ENCODE results near the gene PIGQ. TPM values are rescaled to one million over a fixed set of nuclear protein-coding genes. Genes with fewer than 3 reads are reported as not detected.

The PIGQ gene
- total and polyA plus RNA-seq, 2 of the 13 experiments (the other 11 are each of a cell fraction or from before 2014, with no cell fraction given) = 7.7 to 19.7 TPM

- no TSS peak for BruUV-seq (replicated peaks)
- TF ChIP-seq ZNF335 (CRISPR knock-in tag; IDR thresholded peaks at IDR 0.05) = no peak
- TF ChIP-seq HIVEP1 (CRISPR knock-in tag; IDR thresholded peaks at IDR 0.05) = no peak
- TF ChIP-seq AGO2 (optimal IDR thresholded peaks at IDR 0.05; ENCODE audit: low read depth, low read length) = peak; percentile 59
- Histone ChIP-seq H4K20me1 (ENCODE audit: insufficient read depth, low read length) (no peaks in the 10 kb centered on the region), H3K9ac (ENCODE audit: insufficient read depth, low read depth, low read length) (no peak overlapping the region), H3K4me2 (ENCODE audit: low read depth, low read length) (no peak overlapping the region), H3K4me3 (replicated peaks in 1 of 3; ENCODE audit: insufficient read depth in 1 of 3, low read depth in 2 of 3, low read length in 3 of 3) (no peak overlapping the region), H3K36me3 (replicated peaks in 1 of 2; ENCODE audit: control insufficient read depth in 1 of 2, insufficient read depth in 2 of 2, low read length in 2 of 2) (peaks cover 0 to 1% of the 10 kb centered on the region in 2 experiments; a peak in 1 of 5 replicates), H2AFZ (ENCODE audit: low read length) (no peak overlapping the region), H3K27ac (ENCODE audit: extremely low read length, insufficient read depth, low read length) (no peak overlapping the region), H3K9me3 (ENCODE audit: low read length) (no peaks in the 10 kb centered on the region), H3K4me1 (ENCODE audit: insufficient read depth, low read length) (peaks cover 12% of the 10 kb centered on the region), H3K79me2 (ENCODE audit: insufficient read depth, low read length) (no peaks in the 10 kb centered on the region), H3K27me3 (ENCODE audit: control insufficient read depth in 1 of 2, insufficient read depth in 2 of 2, low read length in 2 of 2) (no peaks in the 10 kb centered on the region)
- intact Hi-C loops (cut with micrococcal nuclease; ENCODE audit: unreplicated experiment) (no loop called here), in situ Hi-C loops (cut with HindIII; ENCODE audit: extremely low pct_ligation_motif_present, low pct_unique_long_range_greater_than_20kb) (no loop called here)
- ATAC-seq (no peak), DNase-seq (ENCODE audit: low spot score) (no peak), FAIRE-seq (no peak)
- ChIA-PET POLR2A (no interaction called here), CTCF (ENCODE audit: low intra/inter-chr PET ratio, low total read pairs) (no interaction called here)
- 100% methylated on average over 3 of the region's 13 CpGs for WGBS (ENCODE audit: low lambda C conversion rate)
These were observed 8.0 kb downstream of the PIGQ start for GRCh38 chr16:577796-578195.

DNA sequence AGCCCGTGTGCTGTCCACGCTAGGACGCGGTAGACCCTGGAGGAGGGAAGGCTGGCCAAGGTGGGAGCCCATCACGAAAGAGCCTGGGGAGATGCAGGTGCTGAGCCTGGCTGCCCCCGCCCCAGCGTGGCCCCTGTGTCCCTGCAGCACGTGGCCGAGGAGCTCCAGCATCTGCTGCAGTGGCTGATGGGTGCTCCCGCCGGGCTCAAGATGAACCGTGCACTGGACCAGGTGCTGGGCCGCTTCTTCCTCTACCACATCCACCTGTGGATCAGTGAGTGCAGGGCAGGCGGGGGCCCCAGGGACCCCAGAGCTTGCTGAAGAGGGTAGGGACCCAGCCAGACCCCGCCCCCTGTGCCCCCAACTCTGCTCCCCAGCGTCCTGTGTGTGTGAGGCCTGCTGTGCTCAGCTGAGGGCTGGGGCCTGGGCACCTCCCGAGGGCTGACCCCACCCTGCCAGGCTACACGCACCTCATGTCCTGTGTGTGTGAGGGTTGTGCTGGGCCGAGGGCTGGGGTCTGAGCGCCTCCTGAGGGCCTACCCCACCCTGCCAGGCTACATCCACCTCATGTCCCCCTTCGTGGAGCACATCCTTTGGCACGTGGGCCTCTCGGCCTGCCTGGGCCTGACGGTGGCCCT, 8.6 kb downstream of the PIGQ start:
- POLR2A ChIA-PET = interaction anchor here (1.1 to 1.6 kb wide), 2 partner anchors 10 to 58 kb away, joined by 4 to 6 read pairs; partner anchors contain the start of gene METTL26
- FAIRE-seq (no peak), DNase-seq (ENCODE audit: low spot score) (no peak), ATAC-seq (peak; percentile 2; the same call in 1 of the 3 replicates)
- intact Hi-C loops (cut with micrococcal nuclease; ENCODE audit: unreplicated experiment) = no loop called here
- Histone ChIP-seq H3K9ac (ENCODE audit: insufficient read depth, low read depth, low read length) (no peak overlapping the region), H3K4me3 (replicated peaks in 1 of 3; ENCODE audit: insufficient read depth in 1 of 3, low read depth in 2 of 3, low read length in 3 of 3) (no peak overlapping the region), H3K79me2 (ENCODE audit: insufficient read depth, low read length) (no peaks in the 10 kb centered on the region), H4K20me1 (ENCODE audit: insufficient read depth, low read length) (no peaks in the 10 kb centered on the region), H3K4me2 (ENCODE audit: low read depth, low read length) (no peak overlapping the region), H3K27ac (ENCODE audit: extremely low read length, insufficient read depth, low read length) (no peak overlapping the region), H2AFZ (ENCODE audit: low read length) (no peak overlapping the region), H3K9me3 (ENCODE audit: low read length) (no peaks in the 10 kb centered on the region), H3K4me1 (ENCODE audit: insufficient read depth, low read length) (peaks cover 12% of the 10 kb centered on the region), H3K27me3 (ENCODE audit: control insufficient read depth in 1 of 2, insufficient read depth in 2 of 2, low read length in 2 of 2) (no peaks in the 10 kb centered on the region), H3K36me3 (replicated peaks in 1 of 2; ENCODE audit: control insufficient read depth in 1 of 2, insufficient read depth in 2 of 2, low read length in 2 of 2) (peaks cover 0 to 1% of the 10 kb centered on the region in 2 experiments; a peak in 1 of 5 replicates)
- TF ChIP-seq RAD51 (IDR thresholded peaks at IDR 0.05; ENCODE audit: borderline replicate concordance) = no peak
- TF ChIP-seq AGO2 (optimal IDR thresholded peaks at IDR 0.05; ENCODE audit: low read depth, low read length) = peak; percentile 66
- in situ Hi-C loops (cut with HindIII; ENCODE audit: extremely low pct_ligation_motif_present, low pct_unique_long_range_greater_than_20kb) = no loop called here
- CTCF ChIA-PET (ENCODE audit: low intra/inter-chr PET ratio, low total read pairs) = interaction anchor here (0.6 to 1.8 kb wide), 3 partner anchors 22 to 33 kb away, joined by 3 to 11 read pairs (median 8); no protein-coding TSS in a partner anchor
- 86% methylated on average over 4 of the region's 24 CpGs for WGBS (ENCODE audit: low lambda C conversion rate)
- no TSS peak for BruUV-seq (replicated peaks)

Data from HepG2 (cell line).